KMS-11 (cell line): ENCODE measurements around the gene SNX5.
A peak's percentile ranks its signal among the peaks of the same experiment; 100 is the strongest.

Source experiments
- H2AFZ ChIP-seq: fragments of 200-600 bp; sonication (generic); 2 replicates; pipeline ENCODE4 v1.6.1; 2016; ENCODE audit warnings: antibody characterized with exemption, mixed run types, low read depth
- H3K27ac ChIP-seq: fragments of 200-600 bp; sonication (generic); 2 replicates; pipeline ENCODE4 v1.6.1; 2016; ENCODE audit warnings: mild to moderate bottlenecking, mixed run types
- H3K27me3 ChIP-seq: fragments of 200-600 bp; sonication (generic); 2 replicates; pipeline ENCODE4 v1.6.1; 2017; ENCODE audit warnings: mild to moderate bottlenecking, low read depth, mixed run types, moderate library complexity; ENCODE audit not compliant: insufficient read depth
- H3K36me3 ChIP-seq: fragments of 200-600 bp; sonication (generic); 2 replicates; pipeline ENCODE4 v1.6.1; 2017; ENCODE audit warnings: mild to moderate bottlenecking, mixed run types; ENCODE audit not compliant: insufficient read depth
- H3K4me1 ChIP-seq: fragments of 200-600 bp; sonication (generic); 2 replicates; pipeline ENCODE4 v1.6.1; 2016; ENCODE audit warnings: mild to moderate bottlenecking, low read depth, mixed run types; ENCODE audit not compliant: poor library complexity, severe bottlenecking
- H3K4me2 ChIP-seq: fragments of 200-600 bp; sonication (generic); 2 replicates; pipeline ENCODE4 v1.7.0; 2016; ENCODE audit warnings: mild to moderate bottlenecking, mixed run types
- H3K4me3 ChIP-seq: fragments of 200-600 bp; sonication (generic); IDR thresholded peaks from 2 replicates; pipeline ENCODE4 v1.6.1; 2017; ENCODE audit warnings: low read depth, low read length, mixed read lengths; ENCODE audit not compliant: insufficient read depth
- H3K79me2 ChIP-seq: fragments of 200-600 bp; sonication (generic); 2 replicates; pipeline ENCODE4 v1.6.1; 2016; ENCODE audit warnings: low read depth, mixed run types; ENCODE audit not compliant: insufficient read depth
- H3K9ac ChIP-seq: fragments of 200-600 bp; sonication (generic); 2 replicates; pipeline ENCODE4 v1.6.1; 2016; ENCODE audit warnings: mild to moderate bottlenecking, mixed run types
- H4K20me1 ChIP-seq: fragments of 200-600 bp; sonication (generic); 2 replicates; pipeline ENCODE4 v1.6.1; 2016; ENCODE audit warnings: mild to moderate bottlenecking, mixed run types; ENCODE audit not compliant: insufficient read depth
- CTCF ChIP-seq: fragments of 200-600 bp; sonication (generic); conservative IDR thresholded peaks from 2 replicates; pipeline ENCODE4 v1.6.1; 2017; ENCODE audit warnings: low read depth, mild to moderate bottlenecking, antibody characterized with exemption, low read length, moderate library complexity, mixed read lengths

The SNX5 gene

GRCh38 chr20:17998446-17998845, 29.9 kb upstream of the SNX5 start:
- H3K4me3 ChIP-seq = no peak overlapping the region
- no peaks in the 10 kb centered on the region for H3K36me3 ChIP-seq
- no peak overlapping the region for H3K4me2 ChIP-seq
- H3K27me3 ChIP-seq = no peaks in the 10 kb centered on the region
- H3K9ac ChIP-seq = no peak overlapping the region
- H4K20me1 ChIP-seq = no peaks in the 10 kb centered on the region
- H3K27ac ChIP-seq = no peak overlapping the region
- H2AFZ ChIP-seq = no peak overlapping the region
- H3K79me2 ChIP-seq = no peaks in the 10 kb centered on the region
- no peak for TF ChIP-seq CTCF
- H3K4me1 ChIP-seq = peaks cover 1% of the 10 kb centered on the region

GRCh38 chr20:17995967-17996819, 27.6 kb upstream of the SNX5 start:
- Histone ChIP-seq H3K4me1 (no peaks in the 10 kb centered on the region), H4K20me1 (no peaks in the 10 kb centered on the region), H3K9ac (no peak overlapping the region), H3K4me2 (no peak overlapping the region), H3K79me2 (no peaks in the 10 kb centered on the region), H3K4me3 (no peak overlapping the region), H3K36me3 (no peaks in the 10 kb centered on the region), H3K27ac (no peak overlapping the region), H3K27me3 (no peaks in the 10 kb centered on the region), H2AFZ (peak overlapping the region; percentile 34; the same call in 1 of the 2 replicates)
- TF ChIP-seq CTCF = peak; percentile 86

- Histone ChIP-seq H3K4me1 (no peaks in the 10 kb centered on the region), H3K4me3 (no peak overlapping the region), H3K79me2 (no peaks in the 10 kb centered on the region), H2AFZ (no peak overlapping the region), H3K27ac (no peak overlapping the region), H3K36me3 (no peaks in the 10 kb centered on the region), H4K20me1 (no peaks in the 10 kb centered on the region), H3K27me3 (no peaks in the 10 kb centered on the region), H3K9ac (no peak overlapping the region), H3K4me2 (no peak overlapping the region)
- no peak for TF ChIP-seq CTCF
Measured at GRCh38 chr20:17993546-17993945, 25.0 kb upstream of the SNX5 start.

- Histone ChIP-seq H3K79me2 (no peaks in the 10 kb centered on the region), H3K4me2 (no peak overlapping the region), H3K36me3 (no peaks in the 10 kb centered on the region), H3K9ac (no peak overlapping the region), H3K27me3 (no peaks in the 10 kb centered on the region), H4K20me1 (no peaks in the 10 kb centered on the region), H3K4me3 (no peak overlapping the region), H2AFZ (no peak overlapping the region), H3K27ac (no peak overlapping the region), H3K4me1 (no peaks in the 10 kb centered on the region)
- no peak for TF ChIP-seq CTCF
Measured at GRCh38 chr20:17992847-17993513, 24.4 kb upstream of the SNX5 start.
